Kidney glomerular epithelial cell (primary cell): Measurements from ENCODE around the gene FAM168A.

Experiments
- DNase-seq: peaks from one replicate; lab custom pipeline; 2025; lab: John Stamatoyannopoulos, UW

The FAM168A gene

GRCh38 chr11:73399636-73400035 is 198.3 kb downstream of the FAM168A start:
- DNase-seq, result no peak

GRCh38 chr11:73399159-73399590 is 198.7 kb downstream of the FAM168A start:
- DNase-seq, result no peak

- DNase-seq, result no peak
These were observed 199.2 kb downstream of the FAM168A start for GRCh38 chr11:73398721-73399120.

DNA sequence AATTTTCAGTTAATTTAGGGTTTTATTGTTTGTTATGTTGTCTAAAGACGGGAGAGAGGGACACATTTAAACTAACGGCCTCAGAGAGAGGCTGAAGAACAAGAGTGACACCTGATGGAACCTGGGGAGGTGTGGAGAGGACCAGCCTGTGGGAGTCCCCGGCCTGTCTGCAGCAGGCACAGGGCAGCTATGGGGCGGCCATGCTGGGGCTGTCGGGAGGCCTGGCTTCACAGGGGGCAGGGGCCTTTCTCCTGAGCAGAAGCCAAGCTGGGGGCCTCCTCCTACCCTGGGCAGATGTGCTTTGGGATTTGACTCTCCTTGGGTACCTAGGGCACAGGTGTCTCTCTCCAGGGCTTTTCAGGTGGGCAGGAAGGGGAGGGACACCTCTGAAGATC is 199.8 kb downstream of the FAM168A start:
- DNase-seq, result no peak

DNA sequence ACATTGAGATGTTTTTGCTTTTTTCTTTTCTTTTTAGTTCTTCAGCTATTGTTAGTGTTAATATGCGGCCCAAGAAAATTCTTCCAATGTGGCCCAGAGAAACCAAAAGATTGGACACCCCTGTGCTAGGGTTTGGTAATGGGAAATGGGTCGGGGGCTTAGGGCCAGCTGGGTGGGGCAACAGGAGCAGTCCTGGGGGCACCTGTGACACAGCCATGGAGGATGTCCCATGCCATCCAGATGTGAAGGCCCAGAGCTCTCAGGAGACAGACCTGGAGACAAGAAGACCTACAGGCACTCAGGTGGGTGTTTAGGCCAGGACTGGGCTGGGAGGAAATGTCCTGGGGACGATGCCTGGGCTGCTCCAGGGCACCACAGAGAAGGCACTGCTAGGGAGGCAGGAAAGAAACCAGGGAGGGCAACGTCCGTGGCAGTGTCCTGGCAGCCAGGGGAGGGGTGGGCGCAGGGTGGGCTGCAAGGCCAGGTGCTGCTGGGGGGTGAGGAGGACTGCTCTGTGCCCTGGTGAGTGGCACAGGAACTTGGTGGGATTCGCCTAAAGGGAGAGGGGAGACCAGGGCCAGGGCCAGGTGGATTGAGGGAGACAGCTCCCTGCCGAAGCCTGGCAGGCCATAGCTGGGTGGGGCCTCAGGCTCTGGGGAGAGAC is 200.3 kb downstream of the FAM168A start:
- DNase-seq, result no peak

GRCh38 chr11:73396985-73397384 is 200.9 kb downstream of the FAM168A start:
- no peak for DNase-seq

GRCh38 chr11:73396251-73396930 is 201.5 kb downstream of the FAM168A start:
- DNase-seq, result no peak

GRCh38 chr11:73395297-73396208 is 202.4 kb downstream of the FAM168A start:
- DNase-seq, result no peak

- no peak for DNase-seq
These were observed 203.3 kb downstream of the FAM168A start for GRCh38 chr11:73394416-73395296.

- DNase-seq, result peak; percentile 55
These were observed 204.2 kb downstream of the FAM168A start for GRCh38 chr11:73393479-73394415.

DNA sequence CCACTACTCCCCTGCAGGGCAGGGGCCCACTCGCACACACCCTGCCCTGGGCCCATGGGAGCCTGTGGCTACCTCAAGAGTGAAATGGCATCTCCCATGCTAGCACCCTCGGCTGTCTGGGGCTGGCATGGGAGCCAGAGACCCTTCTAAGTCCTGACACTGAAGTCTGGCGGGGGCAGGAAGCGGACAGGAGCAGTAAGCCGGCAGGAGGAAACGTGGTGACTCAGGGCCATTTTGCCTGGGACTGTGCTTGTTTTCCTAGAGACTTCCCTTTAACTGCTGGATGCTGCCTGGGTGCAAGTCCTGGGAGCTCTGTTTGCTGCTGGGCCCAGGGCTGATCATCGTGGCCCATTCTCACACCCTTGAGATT is 204.9 kb downstream of the FAM168A start:
- no peak for DNase-seq

- DNase-seq, result no peak
These were observed 205.6 kb downstream of the FAM168A start for GRCh38 chr11:73392108-73393010.

DNA sequence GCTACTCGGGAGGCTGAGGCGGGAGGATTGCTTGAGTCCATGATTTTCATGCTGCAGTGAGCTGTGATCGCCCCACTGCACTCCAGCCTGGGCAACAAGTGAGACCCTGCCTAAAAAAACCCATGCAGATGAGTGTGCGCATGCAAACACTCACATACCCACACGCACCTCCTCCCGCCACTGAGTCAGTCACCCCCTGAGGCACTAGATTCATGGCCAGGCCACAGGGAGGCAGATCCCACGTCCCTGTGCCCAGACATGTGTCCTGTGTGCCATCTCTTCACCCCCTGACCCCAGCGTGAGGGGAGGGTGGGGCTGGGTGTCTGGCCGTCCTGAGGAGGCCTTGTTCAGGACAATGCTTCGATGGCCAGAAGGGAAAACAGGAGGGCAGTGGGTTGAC is 206.2 kb downstream of the FAM168A start:
- DNase-seq, result no peak

DNA sequence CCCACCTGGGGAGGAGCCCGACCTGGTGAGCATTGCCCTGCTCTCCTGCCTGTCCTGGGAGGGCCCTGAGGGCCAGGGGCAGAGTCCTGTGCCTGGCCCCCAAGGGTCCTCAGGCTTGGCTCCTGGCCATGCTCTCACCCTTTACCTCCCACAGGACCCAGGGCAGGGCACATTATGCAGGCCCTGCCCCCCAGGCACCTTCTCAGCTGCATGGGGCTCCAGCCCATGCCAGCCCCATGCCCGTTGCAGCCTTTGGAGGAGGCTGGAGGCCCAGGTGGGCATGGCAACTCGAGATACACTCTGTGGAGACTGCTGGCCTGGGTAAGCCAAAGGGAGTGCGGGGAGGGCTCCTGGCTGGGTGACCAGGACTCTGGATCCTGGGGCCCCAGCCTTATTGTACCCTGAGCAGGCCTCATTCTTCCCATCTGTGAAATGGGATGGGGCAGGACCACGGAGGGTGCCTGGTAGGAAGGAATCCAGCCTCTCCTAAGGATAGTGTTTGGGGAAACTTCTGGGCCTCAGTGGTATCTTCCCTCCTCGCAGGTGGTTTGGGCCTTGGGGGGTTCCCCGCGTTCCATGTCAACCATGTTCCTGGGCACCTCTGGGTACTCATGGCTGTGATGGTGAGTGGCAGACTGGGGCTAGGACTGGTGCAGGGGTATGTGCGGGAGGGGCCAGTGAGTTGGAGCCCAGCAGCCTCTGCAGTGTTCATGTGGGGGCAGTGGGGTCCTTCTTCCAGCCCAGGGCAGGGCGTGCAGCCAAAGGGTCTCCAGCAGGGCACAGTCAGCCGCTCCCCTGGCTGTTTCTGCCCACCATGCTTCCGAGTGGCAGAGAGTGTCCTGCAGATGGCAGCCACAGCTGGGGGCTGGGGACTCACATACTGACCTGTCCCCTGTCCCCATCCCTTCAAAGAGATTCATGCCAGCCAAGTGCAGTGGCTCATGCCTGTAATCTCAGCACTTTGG is 207.0 kb downstream of the FAM168A start:
- DNase-seq, result no peak

GRCh38 chr11:73389916-73390315 is 208.0 kb downstream of the FAM168A start:
- no peak for DNase-seq

- DNase-seq, result no peak
These were observed 208.8 kb downstream of the FAM168A start for GRCh38 chr11:73389134-73389525.

DNA sequence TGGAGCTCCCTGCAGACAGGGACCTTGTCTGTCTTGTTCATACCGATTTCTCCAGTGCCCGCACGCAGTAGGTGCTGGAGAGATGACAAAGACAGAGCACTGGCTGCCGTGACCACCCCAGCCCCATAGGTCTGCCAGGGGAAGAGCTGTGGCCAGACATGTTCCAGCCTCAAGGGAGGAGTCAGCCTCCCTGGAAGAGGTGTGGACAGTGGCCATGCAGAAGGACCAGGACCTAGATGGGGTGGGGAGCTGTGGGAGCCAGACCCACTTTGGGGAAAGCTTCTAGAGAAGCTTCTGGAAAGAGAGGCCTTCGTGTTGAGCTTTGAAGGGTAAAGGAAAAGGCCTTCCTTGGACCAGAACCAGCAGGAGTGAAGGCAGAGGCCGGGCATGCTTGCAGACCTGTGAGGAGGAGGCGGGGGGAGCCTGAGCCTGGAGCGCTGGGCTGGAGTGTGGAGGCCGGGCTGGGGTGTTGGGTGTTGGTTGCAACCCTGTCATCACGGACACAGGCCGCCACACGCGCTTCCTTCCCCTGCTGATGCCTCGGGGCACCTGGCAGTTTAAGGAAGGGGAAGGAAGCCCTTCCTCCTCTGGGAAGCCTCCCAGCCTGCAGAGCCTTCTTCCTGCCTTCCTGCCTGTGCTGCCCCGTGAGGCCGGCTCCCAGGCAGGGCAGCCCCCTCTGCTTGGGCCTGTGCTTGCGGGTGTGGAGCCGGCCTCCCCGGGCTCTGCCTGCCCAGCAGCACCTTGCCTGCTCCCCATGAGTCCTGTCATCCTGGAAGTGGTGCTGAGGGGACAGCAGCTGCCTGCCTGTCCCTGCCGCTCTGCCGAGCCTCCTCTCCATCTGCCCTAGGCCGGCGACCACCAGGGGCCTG is 209.4 kb downstream of the FAM168A start:
- DNase-seq, result no peak
